HCT116 (cell line): Measurements from ENCODE around the gene ITGAV.

Experiments
- JUND ChIP-seq: IDR thresholded peaks from 2 replicates; pipeline ENCODE4 v1.6.1; 2012
- MAX ChIP-seq: IDR thresholded peaks from 2 replicates; pipeline ENCODE4 v1.6.1; 2012
- POLR2A ChIP-seq: IDR thresholded peaks from 2 replicates; pipeline ENCODE4 v1.7.0; 2011; ENCODE audit warnings: borderline replicate concordance; ENCODE audit not compliant: insufficient read depth, insufficient read length; ENCODE audit errors: extremely low read depth
- YY1 ChIP-seq: IDR thresholded peaks from 2 replicates; pipeline ENCODE4 v1.6.1; 2011; ENCODE audit warnings: low read length, low read depth, moderate library complexity, mild to moderate bottlenecking; ENCODE audit not compliant: insufficient replicate concordance; ENCODE audit errors: extremely low read depth
- ZBTB33 ChIP-seq: IDR thresholded peaks from 2 replicates; pipeline ENCODE4 v1.6.1; 2011; ENCODE audit warnings: mild to moderate bottlenecking, low read length, moderate library complexity; ENCODE audit not compliant: insufficient replicate concordance; ENCODE audit errors: extremely low read depth
- TF ChIP-seq, protein P1 (sequence below), 3 experiments: fragments of 200-600 bp in 1 of 3; sonication (generic) in 1 of 3; IDR thresholded peaks in 2 of 3; conservative IDR thresholded peaks in 1 of 3; 2 replicates each; pipeline ENCODE4 v1.5.1; 2012 to 2017; ENCODE audit warnings: low read depth in 2 of 3, low read length in 2 of 3, antibody characterized with exemption in 1 of 3, borderline replicate concordance in 1 of 3, control low read depth in 1 of 3, mild to moderate bottlenecking in 1 of 3, mixed read lengths in 1 of 3, mixed run types in 1 of 3, moderate library complexity in 1 of 3; ENCODE audit not compliant: insufficient read depth in 1 of 3
- TF ChIP-seq, protein P2 (sequence below): IDR thresholded peaks from 2 replicates; pipeline ENCODE4 v1.6.1; 2012

DNA sequence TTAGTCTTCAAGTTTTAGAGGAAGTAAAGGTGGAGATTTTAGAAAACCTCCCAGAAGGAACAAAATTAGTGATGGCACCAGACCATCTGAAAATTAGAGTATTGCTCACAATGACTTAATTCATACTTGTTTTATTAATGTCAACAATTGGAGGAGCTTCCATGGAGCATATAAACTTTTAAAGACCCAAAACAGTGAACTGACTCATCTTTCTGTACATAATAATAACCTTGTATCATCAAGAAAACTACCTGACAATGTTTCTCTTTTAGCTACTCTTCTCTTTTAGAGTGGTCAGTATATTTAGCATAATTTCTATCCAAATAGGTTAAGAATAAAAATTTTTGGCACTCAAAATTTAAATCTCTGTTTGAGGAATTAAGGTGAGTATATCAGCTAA is 7.2 kb upstream of the ITGAV start:
- TF ChIP-seq, protein P1, sequence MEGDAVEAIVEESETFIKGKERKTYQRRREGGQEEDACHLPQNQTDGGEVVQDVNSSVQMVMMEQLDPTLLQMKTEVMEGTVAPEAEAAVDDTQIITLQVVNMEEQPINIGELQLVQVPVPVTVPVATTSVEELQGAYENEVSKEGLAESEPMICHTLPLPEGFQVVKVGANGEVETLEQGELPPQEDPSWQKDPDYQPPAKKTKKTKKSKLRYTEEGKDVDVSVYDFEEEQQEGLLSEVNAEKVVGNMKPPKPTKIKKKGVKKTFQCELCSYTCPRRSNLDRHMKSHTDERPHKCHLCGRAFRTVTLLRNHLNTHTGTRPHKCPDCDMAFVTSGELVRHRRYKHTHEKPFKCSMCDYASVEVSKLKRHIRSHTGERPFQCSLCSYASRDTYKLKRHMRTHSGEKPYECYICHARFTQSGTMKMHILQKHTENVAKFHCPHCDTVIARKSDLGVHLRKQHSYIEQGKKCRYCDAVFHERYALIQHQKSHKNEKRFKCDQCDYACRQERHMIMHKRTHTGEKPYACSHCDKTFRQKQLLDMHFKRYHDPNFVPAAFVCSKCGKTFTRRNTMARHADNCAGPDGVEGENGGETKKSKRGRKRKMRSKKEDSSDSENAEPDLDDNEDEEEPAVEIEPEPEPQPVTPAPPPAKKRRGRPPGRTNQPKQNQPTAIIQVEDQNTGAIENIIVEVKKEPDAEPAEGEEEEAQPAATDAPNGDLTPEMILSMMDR (IDR thresholded peaks at IDR 0.05 in 2 of 3, conservative IDR thresholded peaks at IDR 0.05 in 1 of 3; ENCODE audit: borderline replicate concordance in 1 of 3, insufficient read depth in 1 of 3, low read depth in 2 of 3, low read length in 2 of 3): no peak
- TF ChIP-seq, protein P2, sequence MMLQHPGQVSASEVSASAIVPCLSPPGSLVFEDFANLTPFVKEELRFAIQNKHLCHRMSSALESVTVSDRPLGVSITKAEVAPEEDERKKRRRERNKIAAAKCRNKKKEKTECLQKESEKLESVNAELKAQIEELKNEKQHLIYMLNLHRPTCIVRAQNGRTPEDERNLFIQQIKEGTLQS: no peak
- TF ChIP-seq ZBTB33: no peak
- TF ChIP-seq YY1: no peak
- TF ChIP-seq MAX: no peak
- no peak for TF ChIP-seq POLR2A
- no peak for TF ChIP-seq JUND
